ENCODE results near the gene MYLIP.

MYLIP gene

DNA sequence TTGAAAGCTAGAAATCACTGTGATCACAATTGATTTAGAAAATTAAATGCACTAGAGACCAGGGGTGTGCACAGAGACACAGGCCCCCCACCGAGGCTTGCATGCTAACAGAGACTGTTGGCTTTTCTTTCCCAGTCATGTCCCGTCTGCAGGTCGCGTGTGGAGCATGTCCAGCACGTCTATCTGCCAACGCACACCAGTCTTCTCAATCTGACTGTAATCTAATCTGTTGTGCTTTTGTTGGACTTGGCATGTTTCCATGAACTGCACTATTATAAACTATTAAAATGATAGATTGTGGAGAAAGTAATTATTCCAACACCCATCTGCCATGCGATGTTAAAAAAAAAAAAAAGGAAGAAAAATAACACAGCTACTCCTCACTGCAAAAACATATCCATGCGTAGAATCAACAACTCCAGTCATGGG is 17.7 kb downstream of the MYLIP start (continued):
- TF ChIP-seq, protein P1, sequence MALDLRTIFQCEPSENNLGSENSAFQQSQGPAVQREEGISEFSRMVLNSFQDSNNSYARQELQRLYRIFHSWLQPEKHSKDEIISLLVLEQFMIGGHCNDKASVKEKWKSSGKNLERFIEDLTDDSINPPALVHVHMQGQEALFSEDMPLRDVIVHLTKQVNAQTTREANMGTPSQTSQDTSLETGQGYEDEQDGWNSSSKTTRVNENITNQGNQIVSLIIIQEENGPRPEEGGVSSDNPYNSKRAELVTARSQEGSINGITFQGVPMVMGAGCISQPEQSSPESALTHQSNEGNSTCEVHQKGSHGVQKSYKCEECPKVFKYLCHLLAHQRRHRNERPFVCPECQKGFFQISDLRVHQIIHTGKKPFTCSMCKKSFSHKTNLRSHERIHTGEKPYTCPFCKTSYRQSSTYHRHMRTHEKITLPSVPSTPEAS (tag by site-specific recombination; IDR thresholded peaks at IDR 0.05): 0 out of 2 replicates have a peak, but pooled peaks have one; percentile 23
- TF ChIP-seq ZNF184 (tag by site-specific recombination; IDR thresholded peaks at IDR 0.05) (no peak), ZNF624 (tag by site-specific recombination; IDR thresholded peaks at IDR 0.05) (no peak), ZNF23 (tag by site-specific recombination; IDR thresholded peaks at IDR 0.05; ENCODE audit: borderline replicate concordance) (no peak), ZNF19 (tag by site-specific recombination; IDR thresholded peaks at IDR 0.05; ENCODE audit: low read depth) (peak; percentile 75; the same call in 1 of the 2 replicates), ZNF223 (tag by site-specific recombination; IDR thresholded peaks at IDR 0.05) (no peak), ZSCAN23 (tag by site-specific recombination; IDR thresholded peaks at IDR 0.05) (no peak), ZNF354C (tag by site-specific recombination; IDR thresholded peaks at IDR 0.05; ENCODE audit: borderline replicate concordance, low read depth) (no peak), ZNF747 (tag by site-specific recombination; IDR thresholded peaks at IDR 0.05) (no peak), GLIS2 (tag by site-specific recombination; IDR thresholded peaks at IDR 0.05) (peak; percentile 54), ZNF521 (tag by site-specific recombination; IDR thresholded peaks at IDR 0.05) (no peak), ZNF768 (tag by site-specific recombination; IDR thresholded peaks at IDR 0.05) (peak; percentile 64; the same call in 1 of the 2 replicates), MYNN (tag by site-specific recombination; IDR thresholded peaks at IDR 0.05; ENCODE audit: borderline replicate concordance) (no peak), ZNF561 (tag by site-specific recombination; IDR thresholded peaks at IDR 0.05; ENCODE audit: borderline replicate concordance) (no peak; the same call in 1 of the 2 replicates), SCRT1 (tag by site-specific recombination; IDR thresholded peaks at IDR 0.05; ENCODE audit: borderline replicate concordance) (no peak), ZNF571 (tag by site-specific recombination; IDR thresholded peaks at IDR 0.05) (no peak), GLIS1 (tag by site-specific recombination; IDR thresholded peaks at IDR 0.05) (peak; percentile 90), ZNF544 (tag by site-specific recombination; IDR thresholded peaks at IDR 0.05) (no peak), ZNF292 (tag by site-specific recombination; IDR thresholded peaks at IDR 0.05; ENCODE audit: borderline replicate concordance, low read depth) (no peak), ZNF112 (tag by site-specific recombination; IDR thresholded peaks at IDR 0.05) (no peak), ZNF555 (tag by site-specific recombination; conservative IDR thresholded peaks at IDR 0.05) (no peak), ZNF140 (tag by site-specific recombination; IDR thresholded peaks at IDR 0.05) (no peak)
- TF ChIP-seq, protein P2, sequence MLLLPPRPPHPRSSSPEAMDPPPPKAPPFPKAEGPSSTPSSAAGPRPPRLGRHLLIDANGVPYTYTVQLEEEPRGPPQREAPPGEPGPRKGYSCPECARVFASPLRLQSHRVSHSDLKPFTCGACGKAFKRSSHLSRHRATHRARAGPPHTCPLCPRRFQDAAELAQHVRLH (tag by site-specific recombination; IDR thresholded peaks at IDR 0.05): 0 out of 2 replicates have a peak, but pooled peaks have one; percentile 19
- TF ChIP-seq, protein P3, sequence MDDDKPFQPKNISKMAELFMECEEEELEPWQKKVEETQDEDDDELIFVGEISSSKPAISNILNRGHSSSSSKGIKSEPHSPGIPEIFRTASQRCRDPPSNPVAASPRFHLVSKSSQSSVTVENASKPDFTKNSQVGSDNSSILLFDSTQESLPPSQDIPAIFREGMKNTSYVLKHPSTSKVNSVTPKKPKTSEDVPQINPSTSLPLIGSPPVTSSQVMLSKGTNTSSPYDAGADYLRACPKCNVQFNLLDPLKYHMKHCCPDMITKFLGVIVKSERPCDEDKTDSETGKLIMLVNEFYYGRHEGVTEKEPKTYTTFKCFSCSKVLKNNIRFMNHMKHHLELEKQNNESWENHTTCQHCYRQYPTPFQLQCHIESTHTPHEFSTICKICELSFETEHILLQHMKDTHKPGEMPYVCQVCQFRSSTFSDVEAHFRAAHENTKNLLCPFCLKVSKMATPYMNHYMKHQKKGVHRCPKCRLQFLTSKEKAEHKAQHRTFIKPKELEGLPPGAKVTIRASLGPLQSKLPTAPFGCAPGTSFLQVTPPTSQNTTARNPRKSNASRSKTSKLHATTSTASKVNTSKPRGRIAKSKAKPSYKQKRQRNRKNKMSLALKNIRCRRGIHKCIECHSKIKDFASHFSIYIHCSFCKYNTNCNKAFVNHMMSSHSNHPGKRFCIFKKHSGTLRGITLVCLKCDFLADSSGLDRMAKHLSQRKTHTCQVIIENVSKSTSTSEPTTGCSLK (tag by site-specific recombination; IDR thresholded peaks at IDR 0.05): no peak
- TF ChIP-seq, protein P4, sequence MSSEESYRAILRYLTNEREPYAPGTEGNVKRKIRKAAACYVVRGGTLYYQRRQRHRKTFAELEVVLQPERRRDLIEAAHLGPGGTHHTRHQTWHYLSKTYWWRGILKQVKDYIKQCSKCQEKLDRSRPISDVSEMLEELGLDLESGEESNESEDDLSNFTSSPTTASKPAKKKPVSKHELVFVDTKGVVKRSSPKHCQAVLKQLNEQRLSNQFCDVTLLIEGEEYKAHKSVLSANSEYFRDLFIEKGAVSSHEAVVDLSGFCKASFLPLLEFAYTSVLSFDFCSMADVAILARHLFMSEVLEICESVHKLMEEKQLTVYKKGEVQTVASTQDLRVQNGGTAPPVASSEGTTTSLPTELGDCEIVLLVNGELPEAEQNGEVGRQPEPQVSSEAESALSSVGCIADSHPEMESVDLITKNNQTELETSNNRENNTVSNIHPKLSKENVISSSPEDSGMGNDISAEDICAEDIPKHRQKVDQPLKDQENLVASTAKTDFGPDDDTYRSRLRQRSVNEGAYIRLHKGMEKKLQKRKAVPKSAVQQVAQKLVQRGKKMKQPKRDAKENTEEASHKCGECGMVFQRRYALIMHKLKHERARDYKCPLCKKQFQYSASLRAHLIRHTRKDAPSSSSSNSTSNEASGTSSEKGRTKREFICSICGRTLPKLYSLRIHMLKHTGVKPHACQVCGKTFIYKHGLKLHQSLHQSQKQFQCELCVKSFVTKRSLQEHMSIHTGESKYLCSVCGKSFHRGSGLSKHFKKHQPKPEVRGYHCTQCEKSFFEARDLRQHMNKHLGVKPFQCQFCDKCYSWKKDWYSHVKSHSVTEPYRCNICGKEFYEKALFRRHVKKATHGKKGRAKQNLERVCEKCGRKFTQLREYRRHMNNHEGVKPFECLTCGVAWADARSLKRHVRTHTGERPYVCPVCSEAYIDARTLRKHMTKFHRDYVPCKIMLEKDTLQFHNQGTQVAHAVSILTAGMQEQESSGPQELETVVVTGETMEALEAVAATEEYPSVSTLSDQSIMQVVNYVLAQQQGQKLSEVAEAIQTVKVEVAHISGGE (tag by site-specific recombination; conservative IDR thresholded peaks at IDR 0.05; ENCODE audit: low read depth): no peak
- TF ChIP-seq, protein P5, sequence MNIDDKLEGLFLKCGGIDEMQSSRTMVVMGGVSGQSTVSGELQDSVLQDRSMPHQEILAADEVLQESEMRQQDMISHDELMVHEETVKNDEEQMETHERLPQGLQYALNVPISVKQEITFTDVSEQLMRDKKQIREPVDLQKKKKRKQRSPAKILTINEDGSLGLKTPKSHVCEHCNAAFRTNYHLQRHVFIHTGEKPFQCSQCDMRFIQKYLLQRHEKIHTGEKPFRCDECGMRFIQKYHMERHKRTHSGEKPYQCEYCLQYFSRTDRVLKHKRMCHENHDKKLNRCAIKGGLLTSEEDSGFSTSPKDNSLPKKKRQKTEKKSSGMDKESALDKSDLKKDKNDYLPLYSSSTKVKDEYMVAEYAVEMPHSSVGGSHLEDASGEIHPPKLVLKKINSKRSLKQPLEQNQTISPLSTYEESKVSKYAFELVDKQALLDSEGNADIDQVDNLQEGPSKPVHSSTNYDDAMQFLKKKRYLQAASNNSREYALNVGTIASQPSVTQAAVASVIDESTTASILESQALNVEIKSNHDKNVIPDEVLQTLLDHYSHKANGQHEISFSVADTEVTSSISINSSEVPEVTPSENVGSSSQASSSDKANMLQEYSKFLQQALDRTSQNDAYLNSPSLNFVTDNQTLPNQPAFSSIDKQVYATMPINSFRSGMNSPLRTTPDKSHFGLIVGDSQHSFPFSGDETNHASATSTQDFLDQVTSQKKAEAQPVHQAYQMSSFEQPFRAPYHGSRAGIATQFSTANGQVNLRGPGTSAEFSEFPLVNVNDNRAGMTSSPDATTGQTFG (tag by site-specific recombination; IDR thresholded peaks at IDR 0.05; ENCODE audit: borderline replicate concordance): no peak
- TF ChIP-seq, protein P6, sequence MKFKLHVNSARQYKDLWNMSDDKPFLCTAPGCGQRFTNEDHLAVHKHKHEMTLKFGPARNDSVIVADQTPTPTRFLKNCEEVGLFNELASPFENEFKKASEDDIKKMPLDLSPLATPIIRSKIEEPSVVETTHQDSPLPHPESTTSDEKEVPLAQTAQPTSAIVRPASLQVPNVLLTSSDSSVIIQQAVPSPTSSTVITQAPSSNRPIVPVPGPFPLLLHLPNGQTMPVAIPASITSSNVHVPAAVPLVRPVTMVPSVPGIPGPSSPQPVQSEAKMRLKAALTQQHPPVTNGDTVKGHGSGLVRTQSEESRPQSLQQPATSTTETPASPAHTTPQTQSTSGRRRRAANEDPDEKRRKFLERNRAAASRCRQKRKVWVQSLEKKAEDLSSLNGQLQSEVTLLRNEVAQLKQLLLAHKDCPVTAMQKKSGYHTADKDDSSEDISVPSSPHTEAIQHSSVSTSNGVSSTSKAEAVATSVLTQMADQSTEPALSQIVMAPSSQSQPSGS (tag by site-specific recombination; IDR thresholded peaks at IDR 0.05; ENCODE audit: low read depth): no peak
- TF ChIP-seq, protein P7, sequence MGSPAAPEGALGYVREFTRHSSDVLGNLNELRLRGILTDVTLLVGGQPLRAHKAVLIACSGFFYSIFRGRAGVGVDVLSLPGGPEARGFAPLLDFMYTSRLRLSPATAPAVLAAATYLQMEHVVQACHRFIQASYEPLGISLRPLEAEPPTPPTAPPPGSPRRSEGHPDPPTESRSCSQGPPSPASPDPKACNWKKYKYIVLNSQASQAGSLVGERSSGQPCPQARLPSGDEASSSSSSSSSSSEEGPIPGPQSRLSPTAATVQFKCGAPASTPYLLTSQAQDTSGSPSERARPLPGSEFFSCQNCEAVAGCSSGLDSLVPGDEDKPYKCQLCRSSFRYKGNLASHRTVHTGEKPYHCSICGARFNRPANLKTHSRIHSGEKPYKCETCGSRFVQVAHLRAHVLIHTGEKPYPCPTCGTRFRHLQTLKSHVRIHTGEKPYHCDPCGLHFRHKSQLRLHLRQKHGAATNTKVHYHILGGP (tag by site-specific recombination; IDR thresholded peaks at IDR 0.05): 0 out of 2 replicates have a peak, but pooled peaks have one; percentile 48
